Pulmonary artery endothelial cell (primary cell): ENCODE measurements around the gene SLC35F3. TPM values are rescaled to one million over a fixed set of nuclear protein-coding genes. Genes with fewer than 3 reads are reported as not detected.

ENCODE experiments used
- DNase-seq: peaks from one replicate; pipeline ENCODE4 v3.0.0-alpha.2; 2011; ENCODE audit warnings: low read depth, low spot score
- total RNA-seq: library from RNA; depleted of rRNA; stranded (reverse); fragments of >200 nt; gene quantifications from 2 replicates; pipeline ENCODE4 v1.2.3, GENCODE V29; 2014

SLC35F3 gene
- total RNA-seq, 1 donor from 2014 or later: not detected

GRCh38 chr1:234022302-234022701, 117.8 kb downstream of the SLC35F3 start:
- no peak for DNase-seq

- DNase-seq: no peak
Observed at GRCh38 chr1:234039603-234040002, 135.1 kb downstream of the SLC35F3 start.

DNA sequence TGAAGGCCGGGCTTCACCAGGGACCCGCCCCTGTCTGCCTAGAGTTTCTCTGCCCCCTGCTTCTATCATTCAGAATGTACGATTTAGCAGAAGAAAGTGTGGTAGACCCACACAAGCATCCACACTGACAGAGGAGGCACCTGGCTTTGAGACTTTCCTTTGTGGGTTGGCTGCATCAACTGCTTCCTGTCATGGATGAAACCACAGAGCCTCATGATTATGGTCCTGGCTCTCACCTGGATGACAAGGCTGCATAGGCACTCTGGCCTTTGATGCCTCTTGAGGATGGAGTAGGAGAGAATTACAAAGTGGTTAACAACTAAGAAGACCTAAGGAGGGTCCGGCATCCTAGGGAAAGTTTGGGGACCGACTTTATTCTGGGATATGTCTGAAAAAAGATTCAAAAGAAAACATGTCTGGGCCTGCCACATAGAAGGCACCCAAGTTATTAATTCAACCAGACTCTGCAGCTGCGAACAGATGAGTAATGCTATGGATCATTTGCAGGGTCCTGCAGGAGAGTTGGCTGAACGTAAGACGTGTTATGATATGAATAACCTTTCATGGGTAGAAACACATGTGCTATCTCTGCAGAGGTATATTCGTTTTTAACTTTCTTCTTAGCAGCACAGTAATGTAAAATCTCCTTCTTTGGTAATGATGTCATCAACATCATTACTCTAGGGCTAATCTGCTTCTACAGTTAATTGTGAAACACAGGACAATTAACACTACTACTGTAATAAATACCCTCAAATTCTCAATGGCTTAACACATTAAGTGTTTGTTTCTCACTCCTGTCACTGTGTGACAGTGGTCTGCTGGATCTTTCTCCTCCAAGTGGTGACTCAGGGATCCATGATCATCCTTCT, 136.2 kb downstream of the SLC35F3 start:
- no peak for DNase-seq

GRCh38 chr1:234044079-234044478, 139.6 kb downstream of the SLC35F3 start:
- no peak for DNase-seq

DNA sequence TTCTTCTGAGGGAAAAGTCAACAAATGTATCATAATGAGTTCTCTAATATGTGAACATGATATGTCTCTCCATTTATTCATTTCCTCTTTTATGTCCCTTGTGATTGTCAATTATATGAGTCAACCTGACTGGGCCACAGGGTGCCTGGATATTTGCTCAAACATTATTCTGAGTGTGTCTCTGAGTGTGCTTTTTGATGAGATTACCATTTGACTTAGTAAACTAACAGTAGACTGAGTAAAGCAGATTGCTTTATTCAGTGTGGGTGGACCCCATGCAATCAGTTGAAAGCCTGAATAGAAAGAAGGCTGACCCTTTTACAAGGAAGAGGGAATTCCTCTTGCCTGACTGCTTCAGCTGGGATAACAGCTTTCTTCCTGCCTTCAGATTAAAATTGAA, 142.6 kb downstream of the SLC35F3 start:
- DNase-seq: no peak

GRCh38 chr1:234062166-234062565, 157.7 kb downstream of the SLC35F3 start:
- no peak for DNase-seq

DNA sequence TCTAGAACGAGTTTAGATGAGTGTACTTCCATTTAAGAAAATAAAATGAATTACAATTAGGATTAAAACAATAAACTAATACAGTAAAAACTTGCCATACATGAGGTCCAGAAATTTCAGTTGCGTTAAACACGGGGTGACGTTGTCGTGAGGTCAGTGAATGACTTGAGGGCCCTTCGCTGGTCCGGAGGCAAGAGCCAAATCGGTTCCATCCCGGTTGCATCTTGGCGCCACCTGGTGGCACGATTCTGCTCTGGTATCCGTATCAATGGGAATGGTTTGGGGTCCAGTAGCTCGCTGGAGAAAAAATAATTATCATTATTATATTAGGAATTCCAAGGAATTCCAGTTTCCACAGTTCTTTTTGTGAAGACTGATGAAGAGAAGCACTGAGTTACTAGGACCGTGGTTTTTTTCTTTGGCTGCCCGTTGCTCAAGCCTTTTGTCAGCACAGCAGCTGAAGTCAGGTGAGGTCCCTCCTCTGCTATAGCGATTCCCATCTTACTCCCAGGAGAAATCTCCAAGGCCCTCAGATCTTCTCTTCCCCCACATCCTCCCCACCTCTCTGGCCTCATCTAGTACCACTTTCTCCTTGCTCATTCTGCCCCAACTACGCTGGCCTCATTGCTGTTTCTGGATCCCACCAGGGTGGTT, 161.4 kb downstream of the SLC35F3 start:
- no peak for DNase-seq

- DNase-seq: no peak
Observed at GRCh38 chr1:234067581-234068337, 163.3 kb downstream of the SLC35F3 start.

DNA sequence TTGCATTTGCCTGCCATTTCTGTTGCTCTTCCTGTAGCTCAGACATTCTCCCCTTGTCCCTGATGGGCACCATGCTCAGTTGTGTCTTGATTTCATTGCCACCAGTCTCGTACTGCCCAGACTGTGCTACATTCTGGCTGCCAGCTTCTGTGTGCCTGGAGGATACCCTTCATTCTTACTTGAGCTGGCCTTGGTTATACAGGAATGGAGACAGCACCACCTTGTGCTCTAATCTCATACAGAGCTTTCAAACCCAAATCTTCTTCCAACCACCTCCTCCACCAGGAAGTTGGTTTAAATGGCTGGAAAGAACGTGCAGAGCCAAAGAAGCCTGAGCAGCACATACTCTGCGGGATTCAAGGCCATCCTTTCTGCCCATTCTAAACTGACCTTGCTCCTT, 165.3 kb downstream of the SLC35F3 start:
- no peak for DNase-seq

GRCh38 chr1:234072793-234073192, 168.3 kb downstream of the SLC35F3 start:
- no peak for DNase-seq

- no peak for DNase-seq
Observed at GRCh38 chr1:234078143-234078542, 173.7 kb downstream of the SLC35F3 start.

DNA sequence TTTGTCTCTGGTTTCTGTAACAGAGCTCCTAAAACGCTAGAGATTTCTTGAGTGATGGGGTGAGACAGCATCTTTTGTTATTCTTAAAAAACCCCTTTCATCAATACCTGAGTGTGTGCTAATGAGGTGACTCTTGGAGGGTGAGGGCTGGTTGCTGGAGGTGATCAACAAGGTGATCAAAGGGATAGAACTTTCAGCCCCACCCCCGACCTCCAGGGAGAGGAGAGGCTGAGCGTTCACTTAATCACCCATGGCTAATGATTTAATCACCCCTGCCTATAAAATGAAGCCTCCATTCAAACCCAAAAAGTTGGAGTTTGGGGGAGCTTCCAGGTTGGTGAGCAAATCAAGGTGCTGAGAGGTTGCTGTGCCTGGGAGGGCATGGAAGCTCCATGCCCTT, 175.4 kb downstream of the SLC35F3 start:
- no peak for DNase-seq

DNA sequence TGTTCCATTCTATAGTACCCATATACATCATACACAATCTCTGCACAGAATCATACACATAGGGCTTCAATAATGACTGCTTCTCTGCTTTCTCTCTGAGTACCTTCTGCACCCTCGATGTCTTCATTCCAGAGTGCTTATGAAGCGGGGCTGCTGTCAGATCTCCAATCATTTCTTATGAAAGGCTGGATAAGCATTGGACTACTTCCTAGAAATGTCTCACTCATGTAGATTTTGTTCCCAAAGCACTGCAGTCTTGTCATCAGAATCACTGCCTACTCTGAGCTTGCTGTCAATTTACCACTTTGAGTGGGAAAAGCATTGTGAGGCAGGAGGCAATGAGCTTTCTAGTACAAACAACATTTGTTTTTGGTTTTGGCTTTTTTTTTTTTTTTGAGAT, 179.0 kb downstream of the SLC35F3 start:
- DNase-seq: no peak

- no peak for DNase-seq
Observed at GRCh38 chr1:234089396-234089795, 184.9 kb downstream of the SLC35F3 start.

DNA sequence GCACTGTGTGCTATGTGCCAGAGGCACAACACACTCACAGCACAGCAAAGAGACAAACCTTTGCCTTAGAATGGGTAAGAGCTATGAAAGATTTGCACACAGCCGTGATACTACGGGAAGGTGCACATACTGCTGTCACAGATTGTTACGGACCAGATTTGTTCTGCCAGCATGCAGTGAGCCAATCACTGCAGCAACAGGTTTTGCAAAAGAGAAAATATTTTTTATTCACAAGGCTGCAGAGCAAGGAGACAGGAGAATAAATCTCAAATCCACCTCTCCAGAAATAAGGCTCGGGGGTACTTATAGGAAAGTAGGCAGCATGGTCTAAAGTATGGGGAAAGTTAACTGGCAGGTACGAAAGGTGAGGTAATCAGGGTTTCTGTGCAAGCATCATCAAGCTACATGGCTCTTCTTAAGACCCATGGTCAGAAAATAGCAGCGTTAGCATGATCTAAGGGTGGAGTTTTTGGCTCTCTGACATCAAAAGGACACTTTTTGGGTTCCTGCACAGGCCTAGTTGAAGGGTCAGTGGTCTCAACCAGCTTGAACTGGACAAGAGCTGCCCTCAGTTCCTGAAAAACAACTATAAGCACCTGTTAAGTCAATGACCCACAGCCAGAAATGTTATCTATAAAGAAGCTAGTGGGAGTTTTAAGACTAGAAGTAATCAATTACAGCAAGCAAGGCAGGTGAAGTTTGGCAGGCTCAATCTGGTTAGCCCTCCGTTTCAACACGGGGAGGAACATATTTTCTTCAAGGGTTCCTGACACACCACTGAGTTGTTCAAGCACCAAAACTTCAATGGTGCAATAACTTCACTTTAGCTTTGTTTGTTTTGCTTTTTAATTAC, 186.0 kb downstream of the SLC35F3 start:
- no peak for DNase-seq

GRCh38 chr1:234091065-234091401, 186.6 kb downstream of the SLC35F3 start:
- DNase-seq: no peak

GRCh38 chr1:234091876-234092275, 187.4 kb downstream of the SLC35F3 start:
- DNase-seq: no peak

DNA sequence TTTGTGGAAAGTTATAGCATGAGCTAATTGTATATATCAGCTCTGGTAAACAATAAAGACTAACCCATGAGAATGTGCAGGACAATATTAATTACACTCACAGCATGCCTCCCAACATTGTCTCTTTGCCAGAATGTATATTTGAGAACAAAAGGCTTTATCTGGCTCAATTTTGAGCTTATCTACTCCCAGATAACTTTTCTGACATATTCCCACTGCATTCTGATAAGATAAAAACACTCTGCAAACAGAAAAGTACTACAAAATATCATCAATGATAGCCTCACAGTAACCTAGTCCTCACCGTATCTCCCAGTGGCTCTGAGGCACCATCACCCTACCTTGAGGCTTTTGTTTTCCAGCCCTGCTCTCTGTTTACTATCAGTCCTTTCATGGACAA, 188.6 kb downstream of the SLC35F3 start:
- no peak for DNase-seq

GRCh38 chr1:234093741-234094140, 189.3 kb downstream of the SLC35F3 start:
- no peak for DNase-seq

DNA sequence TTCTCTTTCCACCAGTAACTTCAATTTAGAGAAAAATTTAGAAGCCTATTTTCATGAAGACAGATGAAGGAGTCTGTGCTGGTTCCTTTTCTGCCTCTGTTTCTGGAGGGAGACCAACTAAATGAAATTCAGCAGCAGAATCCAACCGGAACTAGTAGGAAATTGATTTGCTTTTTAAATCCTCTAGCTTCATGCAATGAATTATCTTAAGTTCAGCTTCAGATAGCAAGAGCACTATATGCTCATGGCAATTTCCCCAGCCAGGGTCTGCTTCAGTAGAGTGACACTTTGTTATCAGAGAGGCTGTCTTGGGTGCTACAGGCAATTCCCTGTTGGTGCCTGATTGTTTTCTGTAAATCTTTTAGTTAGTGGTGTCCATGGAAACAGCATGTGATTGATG, 189.7 kb downstream of the SLC35F3 start:
- no peak for DNase-seq

DNA sequence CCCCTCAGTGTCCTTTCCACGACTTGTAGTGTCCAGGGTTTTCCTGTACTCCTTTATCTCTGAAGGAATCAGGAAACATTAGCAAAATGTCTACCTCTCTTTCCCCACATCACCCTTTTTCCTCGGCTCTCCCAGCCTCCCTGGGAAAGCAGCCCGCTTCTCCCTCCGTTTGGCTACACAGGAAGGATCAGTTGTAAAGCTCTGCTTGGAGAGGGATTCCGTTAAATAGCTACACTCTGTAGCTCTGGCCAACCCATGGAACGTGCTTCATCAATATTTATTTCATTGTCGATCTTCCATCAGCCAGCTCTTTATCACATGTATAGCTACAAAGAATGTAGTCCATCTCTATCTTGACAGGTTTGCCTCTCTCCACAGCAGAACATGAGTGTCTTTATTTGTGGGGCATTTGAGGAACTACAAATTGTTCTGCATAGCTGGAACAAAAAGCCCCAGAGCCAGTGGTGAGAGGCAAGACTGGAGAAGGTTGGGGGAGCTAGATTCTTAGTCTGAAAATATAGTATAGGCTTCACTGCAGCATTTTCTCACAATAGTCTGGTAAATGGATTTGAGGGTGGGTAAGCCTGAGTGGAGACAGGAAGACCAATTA, 191.8 kb downstream of the SLC35F3 start:
- no peak for DNase-seq
